ENCODE results near the gene SLCO4A1. TPM values are rescaled to one million over a fixed set of nuclear protein-coding genes. Genes with fewer than 3 reads are reported as not detected.

SLCO4A1 gene
- total and polyA plus RNA-seq, 11 donors, result 1.00 to 54.0 (median 11.5) TPM

GRCh38 chr20:62660240-62660615, 17.9 kb downstream of the SLCO4A1 start:
- Histone ChIP-seq H3K4me3 (no peak overlapping the region), H3K27me3 (no peaks in the 10 kb centered on the region), H3K36me3 (peaks cover 0 to 36% (median 0%) of the 10 kb centered on the region in 9 donors), H3K4me1 (peaks cover 0 to 20% (median 0%) of the 10 kb centered on the region in 12 donors), H3K27ac (no peak overlapping the region), H3K9me3 (no peaks in the 10 kb centered on the region)
- DNase-seq, result no peak
- intact Hi-C loops (cut with DNase I), result loop anchor here in 1 of 10 donors (10.0 kb wide), 1 partner anchor 335 kb away; no protein-coding TSS in a partner anchor
- ATAC-seq, result no peak
- TF ChIP-seq CTCF (IDR thresholded peaks at IDR 0.05), result no peak
- TF ChIP-seq POLR2A (IDR thresholded peaks at IDR 0.05), result no peak
- 92 to 94% (median 92%) methylated on average over 8 to 15 of the region's 15 CpGs for WGBS, 4 donors

- Histone ChIP-seq H3K27ac (no peak overlapping the region), H3K4me1 (peaks cover 0 to 20% (median 0%) of the 10 kb centered on the region in 12 donors), H3K36me3 (peaks cover 0 to 36% (median 0%) of the 10 kb centered on the region in 9 donors), H3K4me3 (no peak overlapping the region), H3K27me3 (no peaks in the 10 kb centered on the region), H3K9me3 (no peaks in the 10 kb centered on the region)
- TF ChIP-seq POLR2A (IDR thresholded peaks at IDR 0.05), result no peak
- TF ChIP-seq CTCF (IDR thresholded peaks at IDR 0.05), result no peak
- WGBS, 4 donors, result 49 to 79% (median 69%) methylated on average over 10 to 18 of the region's 18 CpGs
- DNase-seq, result no peak
- intact Hi-C loops (cut with DNase I), result loop anchor here in 1 of 10 donors (10.0 kb wide), 1 partner anchor 334 kb away; no protein-coding TSS in a partner anchor
- no peak for ATAC-seq
These were observed 18.5 kb downstream of the SLCO4A1 start for GRCh38 chr20:62660768-62661167.

GRCh38 chr20:62661647-62662046, 19.3 kb downstream of the SLCO4A1 start:
- no peak overlapping the region for H3K27ac ChIP-seq
- H3K36me3 ChIP-seq, result peaks cover 0 to 32% (median 0%) of the 10 kb centered on the region in 9 donors
- no peak for TF ChIP-seq CTCF (IDR thresholded peaks at IDR 0.05)
- TF ChIP-seq POLR2A (IDR thresholded peaks at IDR 0.05), result no peak
- peaks cover 0 to 26% (median 4%) of the 10 kb centered on the region in 12 donors for H3K4me1 ChIP-seq
- ATAC-seq, result no peak
- intact Hi-C loops (cut with DNase I), result loop anchor here in 1 of 10 donors (10.0 kb wide), 1 partner anchor 333 kb away; no protein-coding TSS in a partner anchor
- no peak overlapping the region for H3K4me3 ChIP-seq
- 75 to 92% (median 81%) methylated on average over 8 to 11 of the region's 11 CpGs for WGBS, 4 donors
- no peaks in the 10 kb centered on the region for H3K9me3 ChIP-seq
- no peaks in the 10 kb centered on the region for H3K27me3 ChIP-seq
- no peak for DNase-seq

- ATAC-seq, result no peak
- WGBS, 4 donors, result 82 to 92% (median 87%) methylated on average over 5 to 6 of the region's 6 CpGs
These were observed 20.1 kb downstream of the SLCO4A1 start for GRCh38 chr20:62662422-62662821.

More at GRCh38 chr20:62662422-62662821, 20.1 kb downstream of the SLCO4A1 start:
- no peak overlapping the region for H3K4me3 ChIP-seq
- H3K27ac ChIP-seq, result no peak overlapping the region
- intact Hi-C loops (cut with DNase I), result loop anchor here in 1 of 10 donors (10.0 kb wide), 1 partner anchor 332 kb away; no protein-coding TSS in a partner anchor
- peaks cover 0 to 26% (median 0%) of the 10 kb centered on the region in 9 donors for H3K36me3 ChIP-seq
- DNase-seq, result peak in 1 of 5 donors; percentile 18
- H3K4me1 ChIP-seq, result peaks cover 0 to 33% (median 11%) of the 10 kb centered on the region in 12 donors
- TF ChIP-seq CTCF (IDR thresholded peaks at IDR 0.05) (no peak), POLR2A (IDR thresholded peaks at IDR 0.05) (no peak)
- H3K9me3 ChIP-seq, result no peaks in the 10 kb centered on the region
- H3K27me3 ChIP-seq, result no peaks in the 10 kb centered on the region
